Stimulated activated effector memory CD8-positive, alpha-beta T cell treated with anti-CD3 and anti-CD28 coated beads, Interleukin-12 subunit alpha, Interleukin-12 subunit beta, amount 100 ng/mL, for 72 hours (primary cell): Measurements from ENCODE around the gene SPDYE4.

Source experiments
- ATAC-seq: fragments of 150-1000 bp; cut with Tn5 transposase; 2 replicates; pipeline ENCODE4 v1.10.0; 2021
- DNase-seq, 2 donors: peaks; one replicate each; pipeline ENCODE4 v3.0.0; 2021 to 2022; ENCODE audit warnings: low spot score in 2 of 2
- H3K27ac Mint-ChIP-seq: one replicate; pipeline ENCODE4 v1.8.0; 2022; ENCODE audit warnings: mild to moderate bottlenecking, mixed read lengths
- H3K36me3 Mint-ChIP-seq: one replicate; pipeline ENCODE4 v1.8.0; 2022; ENCODE audit warnings: mild to moderate bottlenecking, mixed read lengths
- H3K4me1 Mint-ChIP-seq: one replicate; pipeline ENCODE4 v1.8.0; 2022; ENCODE audit warnings: mixed read lengths
- H3K4me3 Mint-ChIP-seq: one replicate; pipeline ENCODE4 v1.8.0; 2022; ENCODE audit warnings: mild to moderate bottlenecking, mixed read lengths
- H3K9me3 Mint-ChIP-seq: one replicate; pipeline ENCODE4 v1.8.0; 2022; ENCODE audit warnings: mixed read lengths

Gene SPDYE4

DNA sequence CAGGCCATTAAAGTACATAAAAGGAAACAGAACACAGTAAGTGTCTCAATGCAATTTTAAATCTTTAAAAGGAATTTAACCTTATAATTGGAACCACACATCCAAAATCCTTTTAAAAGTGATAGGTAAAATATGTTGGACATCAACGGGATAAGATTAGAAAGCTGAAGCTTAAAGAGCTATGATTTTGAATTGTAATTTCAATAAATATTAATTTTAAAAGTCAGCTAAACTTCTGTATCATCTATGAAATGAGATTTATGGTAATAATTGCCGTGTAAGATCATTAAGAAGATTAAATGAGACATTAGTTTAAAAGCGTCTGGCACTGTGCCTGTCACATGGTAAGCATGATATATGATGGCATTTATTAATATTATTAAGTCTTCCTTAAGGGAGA, 45.0 kb downstream of the SPDYE4 start:
- Mint-ChIP-seq H3K36me3 (no peaks in the 10 kb centered on the region), H3K4me3 (no peak overlapping the region), H3K27ac (no peak overlapping the region), H3K9me3 (no peaks in the 10 kb centered on the region), H3K4me1 (no peaks in the 10 kb centered on the region)
- ATAC-seq = no peak
- no peak for DNase-seq

DNA sequence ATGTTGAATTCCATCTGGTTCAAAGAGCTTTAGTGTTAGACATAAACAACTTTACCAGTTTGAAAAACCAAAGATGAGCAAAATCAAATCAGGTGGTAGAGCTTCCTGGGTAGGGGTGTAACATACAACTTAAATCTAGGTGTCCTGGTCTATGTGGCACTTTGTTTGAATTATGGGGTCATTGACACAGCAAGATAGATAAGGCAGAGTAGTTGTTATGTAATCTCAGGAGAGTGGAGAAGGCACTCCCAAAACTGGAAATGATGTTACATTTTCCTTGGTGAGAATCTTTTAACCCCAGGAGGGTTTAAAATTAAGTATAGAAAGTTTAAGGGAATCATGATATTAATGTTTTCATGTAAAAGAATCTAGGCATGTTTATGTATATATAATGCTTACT, 45.6 kb downstream of the SPDYE4 start:
- Mint-ChIP-seq H3K4me1 (no peaks in the 10 kb centered on the region), H3K36me3 (no peaks in the 10 kb centered on the region), H3K4me3 (no peak overlapping the region), H3K27ac (no peak overlapping the region), H3K9me3 (no peaks in the 10 kb centered on the region)
- no peak for ATAC-seq
- no peak for DNase-seq

DNA sequence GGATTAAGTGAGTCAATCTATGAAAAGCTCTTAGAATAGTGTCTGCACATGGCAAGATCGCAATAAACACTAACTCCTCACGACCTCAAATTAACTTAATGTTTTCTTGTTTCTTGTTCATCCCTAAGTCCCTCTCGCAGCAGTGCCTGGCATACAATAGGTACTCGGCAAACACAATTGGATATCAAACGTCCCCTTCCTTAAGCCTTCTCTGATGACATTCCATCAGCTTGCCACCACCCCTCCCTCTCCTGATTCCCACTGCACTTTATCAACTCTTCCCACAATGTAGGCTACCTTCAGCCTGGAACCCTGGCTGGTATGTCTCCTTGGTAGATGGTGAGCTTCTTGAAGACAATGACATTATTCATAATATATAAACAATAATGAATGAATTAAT, 47.1 kb downstream of the SPDYE4 start:
- H3K9me3 Mint-ChIP-seq = no peaks in the 10 kb centered on the region
- no peak for ATAC-seq

DNA sequence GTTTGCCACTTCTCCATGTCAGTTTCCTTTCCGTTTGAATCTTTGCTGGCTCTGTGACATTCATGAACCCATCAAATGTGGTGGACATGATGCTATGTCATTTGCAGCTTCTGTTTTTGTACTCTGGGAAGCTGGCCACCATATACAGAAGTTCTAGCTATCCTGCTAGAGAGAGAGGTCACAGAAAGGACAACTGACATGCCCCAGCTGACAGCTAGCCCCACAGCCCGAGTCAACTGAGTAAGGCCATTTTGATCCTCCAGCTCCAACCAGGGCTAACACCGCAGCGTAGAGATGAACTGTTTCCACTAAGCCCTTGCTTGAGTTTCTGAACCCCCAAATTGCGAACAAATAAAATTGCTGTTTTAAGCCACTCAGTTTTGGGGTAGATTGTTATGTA, 47.5 kb downstream of the SPDYE4 start:
- DNase-seq = no peak
- Mint-ChIP-seq H3K27ac (no peak overlapping the region), H3K4me3 (no peak overlapping the region), H3K4me1 (no peaks in the 10 kb centered on the region), H3K36me3 (no peaks in the 10 kb centered on the region), H3K9me3 (no peaks in the 10 kb centered on the region)
- ATAC-seq = no peak

More for the DNA sequence above, 47.1 kb downstream of the SPDYE4 start:
- H3K27ac Mint-ChIP-seq = no peak overlapping the region
- H3K4me1 Mint-ChIP-seq = no peaks in the 10 kb centered on the region
- no peaks in the 10 kb centered on the region for H3K36me3 Mint-ChIP-seq
- DNase-seq = no peak
- no peak overlapping the region for H3K4me3 Mint-ChIP-seq

DNA sequence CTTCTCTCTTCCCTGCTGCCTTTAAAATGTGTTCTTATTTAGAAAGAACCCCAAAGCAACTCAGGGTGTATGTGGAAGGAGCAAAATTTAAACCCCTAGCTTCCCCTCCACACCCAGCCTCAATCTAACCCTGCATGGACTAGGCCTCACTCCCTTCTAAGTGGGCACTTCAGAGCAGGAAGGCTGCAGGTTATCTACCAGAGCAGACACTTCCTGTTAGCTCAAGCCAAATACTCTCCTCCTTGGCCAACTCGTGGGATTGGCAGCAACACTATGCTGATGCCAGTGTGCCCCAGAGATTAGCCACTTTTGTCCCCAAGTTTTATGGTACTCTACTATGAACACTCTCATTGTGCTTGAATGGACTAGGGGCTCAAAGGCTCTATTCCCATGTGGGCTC, 49.3 kb downstream of the SPDYE4 start:
- ATAC-seq (no peak), DNase-seq (no peak)
- Mint-ChIP-seq H3K27ac (no peak overlapping the region), H3K4me1 (no peaks in the 10 kb centered on the region), H3K36me3 (no peaks in the 10 kb centered on the region), H3K9me3 (no peaks in the 10 kb centered on the region), H3K4me3 (no peak overlapping the region)

DNA sequence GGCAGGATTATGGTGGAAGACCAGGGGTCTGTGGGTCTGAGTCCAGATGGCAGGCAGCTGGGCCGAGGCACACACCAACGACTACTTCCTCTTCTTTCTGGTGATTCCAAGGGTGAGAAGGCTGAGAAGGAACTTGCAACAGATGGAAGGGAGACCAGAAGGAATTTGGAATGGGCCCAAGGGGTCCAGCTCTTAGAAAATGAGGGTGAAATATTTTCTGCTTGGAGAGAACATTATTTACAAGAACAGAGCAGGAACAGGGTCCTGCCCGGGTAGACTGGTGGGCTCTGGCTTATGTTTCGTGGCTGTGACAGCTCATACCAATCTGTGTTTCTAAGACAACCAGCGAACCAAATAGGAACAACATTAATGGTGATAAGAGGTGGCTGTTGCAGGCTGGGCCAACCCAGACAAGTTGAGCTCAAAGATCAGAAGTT, 50.3 kb downstream of the SPDYE4 start:
- H3K4me3 Mint-ChIP-seq = no peak overlapping the region
- H3K27ac Mint-ChIP-seq = no peak overlapping the region
- no peak for ATAC-seq
- no peaks in the 10 kb centered on the region for H3K4me1 Mint-ChIP-seq
- no peaks in the 10 kb centered on the region for H3K9me3 Mint-ChIP-seq
- no peak for DNase-seq
- H3K36me3 Mint-ChIP-seq = no peaks in the 10 kb centered on the region

DNA sequence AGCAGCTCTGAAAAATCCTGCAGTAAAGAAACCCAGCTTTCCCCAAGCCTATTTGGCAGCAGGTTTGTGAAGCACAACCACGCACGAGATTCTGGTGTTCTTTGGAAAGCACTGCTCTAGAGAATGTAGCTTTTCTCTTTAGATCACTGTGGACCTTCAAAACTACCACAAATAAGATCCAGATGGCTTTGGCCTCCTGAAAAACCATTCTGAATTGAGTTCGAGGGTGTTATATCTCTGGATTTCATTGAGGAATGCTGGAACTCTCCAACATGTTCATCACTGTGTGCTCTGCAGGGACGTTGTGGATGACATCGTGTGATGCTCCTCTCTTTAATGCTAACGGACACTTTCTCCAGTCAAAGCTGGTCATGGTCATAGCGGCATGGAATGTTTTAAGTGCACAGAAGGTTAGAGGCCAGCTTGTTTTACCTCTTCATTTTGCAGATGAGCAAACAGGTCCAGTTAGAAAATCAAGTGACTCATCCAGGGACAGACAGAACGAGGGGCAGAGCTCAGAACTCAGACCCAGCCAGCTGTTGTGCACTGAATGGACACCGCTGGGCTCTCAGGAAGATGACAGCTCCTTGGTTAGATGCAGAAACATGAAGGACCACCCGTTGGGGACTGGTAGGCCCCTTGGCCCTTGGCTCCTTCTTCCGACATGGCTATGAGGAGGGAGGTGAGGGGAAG, 50.9 kb downstream of the SPDYE4 start:
- no peak for DNase-seq
- Mint-ChIP-seq H3K9me3 (no peaks in the 10 kb centered on the region), H3K4me1 (no peaks in the 10 kb centered on the region), H3K27ac (no peak overlapping the region), H3K4me3 (no peak overlapping the region), H3K36me3 (no peaks in the 10 kb centered on the region)
- ATAC-seq = no peak

DNA sequence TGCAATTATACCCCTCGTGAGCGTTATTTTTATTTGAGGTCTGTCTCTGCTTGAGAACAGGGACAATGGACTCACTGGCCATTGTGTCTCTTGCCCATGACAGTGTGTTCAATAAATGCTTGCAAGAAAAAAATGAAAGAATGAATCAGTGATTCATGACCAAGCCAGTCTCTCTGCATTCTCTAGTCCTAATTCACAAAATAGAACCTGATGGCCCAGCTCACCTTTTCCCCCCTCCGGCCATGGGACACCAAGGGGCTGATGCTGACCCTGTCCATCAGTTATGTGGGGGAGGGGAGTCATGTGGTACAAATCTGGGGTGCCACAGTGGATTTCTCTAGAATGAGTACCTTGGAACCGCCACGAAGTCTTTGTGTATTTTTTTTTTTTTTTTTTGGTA, 51.9 kb downstream of the SPDYE4 start:
- Mint-ChIP-seq H3K36me3 (no peaks in the 10 kb centered on the region), H3K9me3 (no peaks in the 10 kb centered on the region), H3K4me3 (no peak overlapping the region), H3K27ac (no peak overlapping the region), H3K4me1 (no peaks in the 10 kb centered on the region)
- DNase-seq (no peak), ATAC-seq (no peak)

DNA sequence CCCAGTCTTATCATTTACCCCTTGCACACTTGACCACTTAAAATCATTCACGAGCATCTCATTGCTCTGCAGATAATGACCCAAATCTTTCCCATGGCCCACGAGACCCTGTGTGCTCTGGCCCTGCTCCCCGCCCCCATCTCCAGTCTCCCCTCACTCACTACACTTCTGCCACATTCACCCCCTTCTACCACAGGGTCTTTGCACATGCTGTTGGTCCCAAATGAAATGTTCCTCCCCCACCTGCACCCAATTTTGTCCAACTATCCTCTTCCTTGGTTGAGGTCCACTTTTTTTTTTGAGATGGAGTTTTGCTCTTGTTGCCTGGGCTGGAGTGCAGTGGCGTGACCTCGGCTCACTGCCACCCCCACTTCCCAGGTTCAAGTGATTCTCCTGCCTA, 52.9 kb downstream of the SPDYE4 start:
- no peaks in the 10 kb centered on the region for H3K36me3 Mint-ChIP-seq
- H3K9me3 Mint-ChIP-seq = no peaks in the 10 kb centered on the region
- no peaks in the 10 kb centered on the region for H3K4me1 Mint-ChIP-seq
- ATAC-seq (no peak), DNase-seq (no peak)
- H3K27ac Mint-ChIP-seq = no peak overlapping the region
- no peak overlapping the region for H3K4me3 Mint-ChIP-seq

DNA sequence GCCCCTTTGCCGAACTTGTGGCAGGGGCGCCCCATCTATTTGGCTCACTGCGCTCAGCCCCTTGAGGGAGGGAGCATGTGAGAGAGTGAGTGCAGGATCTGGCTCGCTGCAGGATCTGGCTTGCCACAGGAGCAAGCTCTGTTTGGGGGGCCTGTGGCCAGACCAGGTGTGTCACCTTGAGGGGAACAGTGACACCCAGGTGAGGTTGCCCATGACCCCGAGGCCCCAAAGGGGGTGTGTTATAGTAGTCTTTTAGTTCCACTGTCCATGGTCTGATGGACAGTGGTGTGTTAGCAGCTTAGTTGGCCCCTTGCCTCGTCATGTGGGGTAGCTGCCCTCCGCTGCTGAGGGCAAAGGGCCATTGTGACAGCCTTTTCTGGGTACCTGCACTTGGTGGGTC, 55.3 kb downstream of the SPDYE4 start:
- DNase-seq = no peak
- Mint-ChIP-seq H3K27ac (no peak overlapping the region), H3K9me3 (no peaks in the 10 kb centered on the region), H3K4me1 (no peaks in the 10 kb centered on the region), H3K4me3 (no peak overlapping the region), H3K36me3 (no peaks in the 10 kb centered on the region)
- no peak for ATAC-seq

DNA sequence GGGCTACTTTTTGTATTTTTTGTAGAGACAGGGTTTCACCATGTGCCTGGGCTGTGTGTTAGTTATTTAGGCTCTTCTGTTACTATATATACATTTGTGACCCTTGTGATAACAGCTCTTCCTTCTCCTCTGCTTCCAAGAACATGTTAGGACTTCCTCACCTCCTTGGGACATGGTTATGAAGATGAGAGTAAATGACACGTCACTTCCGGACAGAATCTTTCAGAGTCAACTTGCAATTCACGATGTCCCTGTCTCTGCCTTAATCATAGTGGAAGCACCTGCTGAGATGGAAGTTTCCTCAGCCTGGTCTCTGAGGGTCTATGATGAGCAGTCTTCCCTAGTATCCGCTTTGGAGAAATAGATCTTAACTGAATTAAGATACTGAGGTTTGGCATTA, 56.6 kb downstream of the SPDYE4 start:
- Mint-ChIP-seq H3K4me1 (no peaks in the 10 kb centered on the region), H3K27ac (no peak overlapping the region), H3K9me3 (no peaks in the 10 kb centered on the region), H3K36me3 (no peaks in the 10 kb centered on the region), H3K4me3 (no peak overlapping the region)
- ATAC-seq (no peak), DNase-seq (no peak)

DNA sequence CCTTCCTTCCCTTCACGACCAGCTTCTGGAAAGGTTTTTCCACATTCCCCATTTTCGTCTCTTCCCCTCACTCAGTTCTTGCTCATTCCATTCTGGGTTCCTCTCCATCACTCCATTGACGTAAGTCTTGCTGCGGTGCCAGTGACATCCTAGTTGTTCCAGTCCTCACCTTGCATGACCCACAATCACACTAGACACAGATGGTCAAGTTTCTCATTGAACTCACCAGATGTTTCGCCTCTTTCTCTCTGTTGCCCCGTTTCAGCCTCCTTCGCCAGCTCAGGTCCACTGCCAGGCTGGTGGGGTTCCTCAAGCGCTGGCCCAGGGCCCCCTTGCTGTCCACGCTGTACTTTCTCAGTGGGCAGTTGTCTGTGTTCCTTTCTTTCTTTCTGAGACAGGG, 57.1 kb downstream of the SPDYE4 start:
- no peak for ATAC-seq
- DNase-seq = no peak
- Mint-ChIP-seq H3K4me3 (no peak overlapping the region), H3K4me1 (no peaks in the 10 kb centered on the region), H3K36me3 (no peaks in the 10 kb centered on the region), H3K9me3 (no peaks in the 10 kb centered on the region), H3K27ac (no peak overlapping the region)
